ENCODE measurements around the gene MRPS23.
"Not testable (repeated sequence)": the region's sequence is repeated elsewhere in the genome, so short reads cannot be mapped to it uniquely, and the experiment has no call there.

The MRPS23 gene

GRCh38 chr17:57862694-57863667 lies 13.1 kb upstream of the MRPS23 start:
- DNase-seq (ENCODE audit: low spot score) = no peak

DNA sequence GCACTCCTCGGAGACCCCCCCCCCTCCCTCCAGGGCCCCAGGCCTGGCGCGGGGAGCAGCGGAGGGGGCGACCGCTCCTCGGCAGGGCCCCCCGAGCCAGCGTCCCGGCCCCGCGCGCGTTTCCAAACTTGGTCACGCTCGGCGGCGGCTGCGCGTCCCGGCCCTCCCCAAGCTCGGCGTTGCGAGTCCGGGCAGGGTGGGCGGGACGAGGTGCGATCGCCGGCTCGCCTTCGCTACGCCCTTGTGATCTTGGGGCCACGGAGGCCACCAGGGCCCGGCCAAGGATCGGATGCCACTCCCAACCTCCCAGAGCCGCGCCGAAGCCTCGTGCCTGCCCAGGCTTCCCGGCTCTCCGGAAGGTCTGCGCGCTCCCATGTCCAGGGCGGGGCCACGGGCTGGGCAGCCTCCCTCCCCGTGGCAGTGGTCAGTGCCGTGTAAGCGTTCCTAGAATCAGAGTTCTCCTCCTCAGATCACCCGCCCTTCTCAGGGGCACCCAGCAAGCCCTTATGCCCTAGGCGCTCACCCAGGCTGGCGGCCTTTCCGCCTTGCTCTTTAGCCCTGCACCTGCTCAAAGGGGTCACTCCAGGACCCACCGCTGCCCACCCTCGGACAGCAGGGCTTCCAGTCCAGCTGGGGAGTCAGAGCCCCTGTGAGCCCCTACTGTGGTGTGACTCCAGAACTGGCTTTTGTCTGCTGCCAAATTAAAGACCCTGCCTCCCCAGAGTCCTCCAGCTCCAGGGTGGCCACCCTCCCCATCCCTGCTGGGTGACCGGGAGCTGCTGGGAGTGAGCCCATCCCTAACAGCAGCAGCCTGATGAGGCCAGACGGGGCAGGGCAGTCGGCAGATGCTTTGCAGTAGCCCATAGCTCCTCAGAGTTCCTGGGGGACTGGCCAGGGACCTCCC lies 12.2 kb upstream of the MRPS23 start:
- DNase-seq (ENCODE audit: low spot score) = peak; percentile 71

- DNase-seq (ENCODE audit: low spot score) = peak; percentile 38
Observed at GRCh38 chr17:57861000-57861789, 11.4 kb upstream of the MRPS23 start.

DNA sequence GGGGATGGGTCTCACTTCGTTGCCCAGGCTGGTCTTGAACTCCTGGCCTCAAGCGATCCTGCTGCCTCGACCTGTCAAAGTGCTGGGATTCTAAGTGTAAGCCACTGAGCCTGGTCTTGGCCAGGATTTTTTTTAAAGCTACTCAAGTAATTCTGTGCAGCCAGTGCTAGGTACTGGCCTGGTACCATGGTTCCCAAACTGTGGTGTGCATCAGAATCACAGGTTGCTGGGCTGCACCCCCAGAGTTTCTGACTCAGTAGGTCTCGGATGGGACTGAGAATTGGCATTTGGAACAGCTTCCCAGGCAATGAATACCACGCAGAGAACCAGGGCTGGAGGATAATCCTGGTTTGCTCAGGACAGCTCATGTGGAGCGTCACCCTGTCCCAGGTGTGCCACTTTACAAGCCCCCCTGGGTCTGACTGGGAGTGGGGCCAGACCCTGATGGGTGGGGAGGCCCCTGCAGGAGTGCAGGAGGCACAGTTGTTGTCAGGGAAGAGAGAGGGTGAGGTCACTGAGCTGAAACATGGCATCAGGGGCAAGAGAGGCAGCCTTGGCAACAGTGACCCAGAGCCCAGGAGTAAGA lies 10.7 kb upstream of the MRPS23 start:
- DNase-seq (ENCODE audit: low spot score) = no peak

DNA sequence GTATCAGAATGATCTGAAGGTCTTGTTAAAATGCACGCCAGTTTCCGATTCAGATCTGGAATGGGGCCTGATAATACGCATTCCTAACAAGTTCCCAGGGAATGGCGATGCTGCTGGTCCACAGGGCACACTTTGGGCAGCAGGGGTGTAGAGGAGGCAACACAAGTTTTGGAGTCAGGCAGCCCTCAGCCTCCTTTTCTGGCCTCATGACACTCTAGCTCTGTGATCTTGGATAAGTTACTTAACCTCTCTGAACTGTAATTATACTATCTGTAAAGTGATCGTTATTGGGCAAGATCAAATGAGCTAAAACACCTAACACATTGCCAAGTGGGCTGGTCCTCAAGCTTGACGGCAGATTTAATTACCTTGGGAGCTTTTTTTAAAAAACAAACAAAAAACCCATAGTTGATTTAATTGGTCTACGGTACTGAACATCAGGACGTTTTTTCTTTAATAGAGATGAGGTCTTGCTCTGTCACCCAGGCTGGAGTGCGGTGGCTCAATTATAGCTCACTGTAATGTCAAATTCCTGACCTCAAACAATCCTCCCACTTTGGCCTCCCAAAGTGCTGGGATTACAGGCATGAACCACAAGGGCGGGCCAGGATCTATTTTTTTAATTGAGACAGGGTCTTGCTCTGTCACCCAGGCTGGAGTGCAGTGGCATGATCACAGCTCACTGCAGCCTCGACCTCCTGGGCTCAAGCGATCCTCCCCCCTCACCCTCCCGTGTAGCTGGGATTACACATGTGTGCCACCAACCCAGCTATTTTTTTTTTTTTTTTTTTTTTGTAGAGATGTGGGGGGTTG lies 10.0 kb upstream of the MRPS23 start:
- no peak for DNase-seq (ENCODE audit: low spot score)

- DNase-seq (ENCODE audit: low spot score) = no peak
Observed at GRCh38 chr17:57858838-57859237, 9.0 kb upstream of the MRPS23 start.

DNA sequence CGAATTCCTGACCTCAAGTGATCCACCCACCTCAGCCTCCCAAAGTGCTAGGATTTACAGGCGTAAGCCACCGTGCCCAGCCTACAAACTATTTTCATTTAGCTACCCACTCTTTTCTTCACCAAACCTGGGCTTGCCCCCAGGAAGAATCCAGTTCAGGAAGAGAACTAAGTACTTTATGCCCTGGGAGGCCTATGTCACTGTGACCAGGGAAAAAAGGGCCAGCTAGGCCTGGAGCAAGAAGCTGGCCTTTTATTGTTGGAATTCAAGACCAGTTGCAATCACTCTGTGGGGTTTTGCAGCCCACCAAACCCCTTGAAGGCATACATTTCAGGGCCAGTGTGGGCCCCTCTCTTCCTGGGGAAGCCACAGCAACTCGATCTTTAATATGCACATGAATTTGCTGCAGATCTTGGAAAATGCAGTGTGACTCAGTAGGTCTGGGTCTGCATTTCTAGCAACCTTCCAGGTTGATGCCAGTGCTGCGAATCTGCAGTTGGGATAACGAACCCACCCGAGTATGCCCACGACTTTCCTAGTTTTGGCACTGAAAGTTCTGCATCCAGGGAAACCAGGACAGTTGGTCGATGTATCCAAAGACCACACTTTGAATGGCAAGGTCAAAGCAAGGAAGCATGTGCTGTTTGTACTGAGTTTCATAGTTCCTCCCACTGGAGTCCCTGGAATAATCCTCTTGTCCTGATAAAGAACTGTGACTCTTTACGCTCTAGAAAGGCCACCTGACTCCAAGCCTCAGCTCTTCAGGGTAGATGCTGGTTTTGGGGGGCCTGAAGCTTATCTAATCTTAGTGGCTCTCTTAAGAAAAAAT lies 7.2 kb upstream of the MRPS23 start:
- no peak for DNase-seq (ENCODE audit: low spot score)

DNA sequence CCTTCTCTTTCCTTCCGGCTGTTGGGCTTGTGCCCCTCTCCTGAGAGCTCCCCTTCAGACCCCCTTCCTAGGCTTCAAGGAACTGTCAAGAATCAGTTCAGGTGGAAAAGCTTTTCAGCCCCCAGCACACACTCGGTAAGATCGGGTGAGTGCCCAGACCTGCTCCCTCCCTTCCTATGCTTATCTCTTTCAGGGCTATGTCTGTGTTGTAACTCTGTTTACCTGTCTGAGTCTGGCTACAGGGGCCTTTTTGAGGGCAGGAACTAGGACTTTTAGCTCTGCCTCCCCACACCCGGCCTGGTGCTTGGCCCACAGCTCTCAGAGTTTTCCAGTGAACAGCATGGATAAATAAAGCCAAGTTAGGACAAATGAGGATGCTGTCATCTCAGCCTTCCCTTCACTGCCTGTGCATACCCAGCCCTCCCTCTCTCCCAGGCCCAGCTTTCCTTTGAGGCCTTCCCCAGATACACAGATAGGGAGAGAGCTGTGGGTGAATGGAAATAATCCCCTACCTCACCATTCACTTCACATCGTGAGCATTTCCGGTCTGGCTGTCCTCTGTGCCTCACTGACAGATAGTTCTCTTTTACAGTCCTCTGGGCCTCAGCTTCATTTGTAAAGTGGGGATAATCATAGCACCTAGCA lies 5.7 kb upstream of the MRPS23 start:
- DNase-seq (ENCODE audit: low spot score) = no peak

DNA sequence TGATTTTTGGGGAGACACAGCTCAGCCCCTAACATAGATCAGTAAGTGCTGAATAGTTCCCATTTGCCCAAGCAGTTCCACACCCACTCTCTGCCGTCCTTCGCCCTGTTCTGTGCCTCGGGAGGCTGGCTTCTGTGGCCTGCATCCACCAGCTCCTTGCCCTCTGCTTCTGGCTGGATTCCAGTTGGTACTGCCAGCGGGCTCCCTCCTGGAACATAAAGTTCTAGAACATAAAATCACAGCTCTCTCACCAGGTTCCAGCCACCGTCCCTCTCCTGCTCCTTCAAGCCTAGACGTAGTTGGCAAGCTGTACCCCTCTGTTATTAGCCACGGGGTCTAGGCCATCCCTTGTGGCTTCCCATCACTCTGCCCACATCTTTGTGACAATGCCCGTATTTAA lies 3.9 kb upstream of the MRPS23 start:
- no peak for DNase-seq (ENCODE audit: low spot score)

- no peak for DNase-seq (ENCODE audit: low spot score)
Observed at GRCh38 chr17:57852955-57853328, 3.1 kb upstream of the MRPS23 start.

DNA sequence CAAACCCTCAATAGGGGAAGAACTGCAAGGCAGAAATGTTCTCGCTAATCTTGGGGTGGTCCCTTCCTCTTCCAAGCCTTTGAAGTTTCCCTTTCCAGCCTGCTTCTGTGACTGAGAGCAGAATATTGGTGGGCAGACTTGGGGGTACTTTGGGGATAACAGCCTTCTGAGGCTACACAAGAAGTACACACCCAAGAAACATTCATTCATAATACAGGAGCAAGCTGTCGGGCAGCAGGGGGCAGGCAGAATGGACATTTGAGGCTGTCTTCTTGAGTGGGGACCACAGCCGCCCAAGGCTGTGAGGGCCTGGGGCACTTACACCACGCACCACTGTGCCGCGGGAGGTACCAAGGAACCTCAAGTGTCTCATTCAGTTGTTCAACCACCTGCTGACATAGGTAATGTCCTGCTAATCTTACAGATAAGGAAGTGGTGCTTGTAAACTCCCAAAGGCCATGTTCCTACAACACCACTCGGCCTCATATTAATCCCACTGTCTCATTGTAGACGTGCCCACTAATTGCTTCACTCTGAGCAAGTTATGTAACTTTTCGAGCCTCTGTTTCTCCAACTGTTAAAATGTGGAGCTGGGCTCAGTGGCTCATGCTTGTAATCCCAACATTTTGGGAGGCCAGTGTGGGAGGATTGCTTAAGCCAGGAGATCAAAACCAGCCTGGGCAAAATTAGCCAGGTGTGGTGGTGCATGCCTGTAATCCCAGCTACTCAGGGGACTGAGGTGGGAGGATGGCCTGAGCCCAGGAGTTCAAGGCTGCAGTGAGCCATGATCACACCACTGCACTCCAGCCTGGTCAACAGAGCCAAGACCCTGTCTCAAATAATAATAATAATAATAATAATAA lies 2.5 kb upstream of the MRPS23 start:
- DNase-seq (ENCODE audit: low spot score) = no peak

GRCh38 chr17:57849163-57849873 lies 526 bp downstream of the MRPS23 start:
- no peak for DNase-seq (ENCODE audit: low spot score)

GRCh38 chr17:57846056-57846945 lies 3.5 kb downstream of the MRPS23 start:
- DNase-seq (ENCODE audit: low spot score) = not testable (repeated sequence)

GRCh38 chr17:57842280-57842679 lies 7.6 kb downstream of the MRPS23 start:
- no peak for DNase-seq (ENCODE audit: low spot score)

GRCh38 chr17:57839571-57839923 lies 10.3 kb downstream of the MRPS23 start:
- no peak for DNase-seq (ENCODE audit: low spot score)

DNA sequence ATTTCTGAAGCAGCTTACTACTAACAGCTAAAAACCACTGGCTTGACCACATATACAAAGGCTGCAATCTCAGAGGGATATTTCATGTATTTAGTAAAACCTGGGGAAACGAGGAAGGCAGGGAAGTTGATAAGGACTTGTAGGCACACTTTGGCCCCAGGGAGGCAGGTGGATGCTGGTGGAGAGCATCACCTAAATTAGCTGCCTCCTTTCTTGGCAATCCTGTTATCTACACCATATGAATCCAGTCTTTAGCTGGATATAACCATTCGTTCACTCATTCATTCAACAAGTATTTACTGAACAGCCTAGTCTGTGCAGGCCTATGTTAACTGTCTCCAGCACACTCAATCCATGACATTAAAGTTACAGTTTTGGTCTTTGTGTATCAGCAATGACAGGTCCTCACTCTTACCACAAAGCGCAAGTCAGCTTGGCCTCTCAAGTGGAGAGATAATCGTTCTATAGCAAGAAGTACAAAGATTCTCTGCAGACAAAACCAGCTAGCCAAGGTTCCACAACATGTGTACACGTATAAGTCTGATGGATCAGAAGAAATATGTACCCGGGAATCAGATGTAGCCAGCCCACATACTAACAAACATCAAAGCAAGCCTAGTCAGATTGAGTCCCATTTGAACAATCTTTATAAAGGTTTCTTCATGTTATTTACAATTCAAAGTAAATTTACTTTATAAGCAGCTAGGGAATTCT lies 10.8 kb downstream of the MRPS23 start:
- DNase-seq (ENCODE audit: low spot score) = no peak

Measured in iPS-NIHi11 (cell line).